NCI-H1105 treated with DMSO at 0.1 percent for 48 hours (cell line): Measurements from ENCODE around the gene CALHM3.

Experiments
- DNase-seq: peaks from one replicate; lab custom pipeline; 2025; lab: John Stamatoyannopoulos, UW

Gene CALHM3

DNA sequence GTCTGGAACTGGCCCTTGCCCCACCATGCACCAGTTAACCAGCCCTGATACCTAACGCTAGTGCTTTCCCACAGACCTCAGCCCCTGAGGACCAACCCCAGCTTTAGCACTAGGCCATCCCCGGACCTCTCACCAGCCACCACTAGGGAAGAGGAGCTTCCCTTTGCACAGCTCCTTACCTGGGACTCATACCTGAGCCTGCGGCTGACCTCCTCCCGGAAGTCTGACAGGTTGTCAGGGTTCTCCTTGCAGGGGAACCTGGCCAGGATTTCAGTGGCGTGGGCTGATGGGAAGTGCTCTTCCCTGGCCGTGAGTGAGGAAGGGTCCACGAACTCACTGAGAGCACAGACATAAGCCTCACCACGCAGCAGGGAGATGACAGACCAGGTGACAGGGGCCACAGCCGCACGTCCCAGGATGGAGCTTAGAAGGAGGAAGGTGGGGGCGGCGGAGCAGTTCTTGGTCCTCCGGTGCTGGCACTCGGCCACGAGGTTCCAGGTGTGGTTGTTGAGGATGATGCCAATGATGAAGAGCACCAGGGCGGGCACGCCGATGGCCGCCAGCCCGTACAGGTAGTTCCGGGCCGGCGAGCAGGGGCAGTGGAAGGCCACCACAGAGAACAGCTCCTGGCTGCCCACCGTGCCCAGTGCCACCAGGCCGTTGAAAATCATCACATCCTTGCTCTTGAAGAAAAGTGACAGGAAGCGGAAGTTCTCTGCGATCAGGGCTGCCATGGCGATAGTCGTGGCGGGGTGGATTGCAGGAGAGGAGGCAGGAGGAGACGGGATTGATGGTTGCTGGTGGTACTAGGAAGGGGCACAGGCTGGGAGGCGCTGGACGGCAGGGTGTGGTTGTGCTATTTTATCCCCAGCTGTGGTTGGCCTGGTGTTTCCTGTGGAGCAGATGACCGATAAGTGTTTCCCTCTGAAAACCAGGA lies 29.6 kb downstream of the CALHM3 start:
- DNase-seq: no peak

GRCh38 chr10:103448746-103449145 lies 30.3 kb downstream of the CALHM3 start:
- DNase-seq: no peak

DNA sequence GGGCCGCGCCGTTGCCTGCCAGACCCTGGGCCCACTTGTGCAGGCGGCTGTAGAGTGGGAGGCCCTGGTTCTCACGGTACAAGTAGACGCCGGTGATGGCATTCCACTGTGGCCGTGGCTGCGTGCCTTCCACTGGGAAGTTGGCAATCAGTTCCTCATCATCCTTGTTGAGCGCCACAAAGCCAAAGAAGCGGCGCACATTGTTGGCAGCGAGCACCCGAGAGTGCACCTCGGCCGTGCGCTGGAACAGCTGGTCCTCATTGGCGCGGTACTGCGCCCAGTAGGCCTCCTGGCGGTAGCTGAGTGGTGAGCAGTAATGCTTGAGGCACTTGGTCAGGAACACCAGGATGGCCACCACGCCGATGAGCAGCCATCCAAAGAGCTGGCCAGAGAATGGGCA lies 31.9 kb downstream of the CALHM3 start:
- no peak for DNase-seq

DNA sequence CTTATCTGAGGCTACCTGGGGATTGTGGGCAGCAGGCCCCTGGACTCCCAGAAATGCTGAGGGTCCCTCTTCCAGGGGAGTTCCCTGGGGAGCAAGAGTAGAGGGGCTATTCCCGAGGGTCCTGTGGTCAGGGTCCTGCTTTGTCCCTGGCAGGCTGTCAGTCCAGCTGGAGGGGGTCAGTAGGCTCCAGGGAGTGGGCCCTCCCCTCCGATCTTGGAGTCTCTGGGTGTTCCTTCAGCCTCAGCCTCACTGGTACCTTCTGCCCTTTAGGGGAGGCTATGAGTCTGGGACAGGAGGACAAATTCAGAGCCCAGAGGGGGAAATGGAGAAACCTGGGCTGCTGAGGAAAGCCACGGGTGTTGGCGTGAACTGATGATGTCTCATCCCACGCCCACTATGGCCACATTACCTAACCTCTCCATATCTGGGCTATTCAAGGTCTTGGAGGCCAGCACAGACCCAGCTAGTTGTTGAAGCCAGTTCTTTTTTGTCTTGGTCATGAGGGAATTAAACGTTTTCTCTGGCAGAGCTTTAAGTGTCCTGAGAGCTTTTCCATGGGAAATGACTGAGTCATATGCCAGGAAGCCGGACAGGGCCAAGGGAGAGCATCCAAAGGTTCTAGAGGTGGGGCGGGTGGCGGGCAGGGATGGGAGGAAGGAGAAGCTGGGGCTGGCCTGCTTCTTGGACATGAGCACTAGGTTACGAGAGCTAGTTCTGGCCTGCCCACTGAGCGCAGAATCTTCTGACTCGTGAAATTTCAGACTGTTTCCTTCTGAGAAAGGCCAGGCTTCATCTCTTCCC lies 33.1 kb downstream of the CALHM3 start:
- no peak for DNase-seq

DNA sequence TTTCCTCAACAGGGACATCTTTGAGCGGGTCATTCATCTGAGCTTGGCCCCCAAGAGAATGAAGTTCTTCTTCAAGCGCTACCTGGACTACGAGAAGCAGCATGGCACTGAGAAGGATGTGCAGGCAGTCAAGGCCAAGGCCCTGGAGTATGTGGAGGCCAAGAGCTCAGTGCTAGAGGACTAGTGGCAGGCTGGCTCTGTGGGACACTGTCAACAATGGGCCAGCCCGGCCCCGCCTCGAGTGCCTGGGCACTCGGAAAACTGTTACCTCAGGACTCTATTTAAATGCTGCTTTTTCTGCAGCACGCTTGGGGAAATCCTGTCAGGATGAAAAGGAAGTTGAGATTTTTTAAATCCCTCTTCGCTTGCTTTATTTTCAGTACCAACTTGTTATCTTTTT lies 33.7 kb downstream of the CALHM3 start:
- no peak for DNase-seq

DNA sequence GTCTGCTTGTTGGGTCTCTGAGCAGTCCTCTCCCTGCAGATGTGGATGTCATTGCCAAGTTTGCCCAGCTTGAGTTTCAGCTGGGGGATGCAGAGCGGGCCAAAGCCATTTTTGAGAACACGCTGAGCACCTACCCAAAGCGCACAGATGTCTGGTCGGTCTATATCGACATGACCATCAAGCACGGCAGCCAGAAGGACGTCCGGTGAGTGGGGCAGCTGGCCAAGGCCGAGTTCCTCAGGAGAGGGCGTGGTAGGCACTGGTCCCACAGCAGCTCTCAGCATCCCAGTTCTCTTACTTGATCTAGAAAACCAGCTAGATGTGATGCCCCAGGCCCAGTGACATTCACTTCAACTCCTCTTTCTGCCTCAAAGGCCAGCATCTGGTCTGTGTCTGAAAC lies 34.6 kb downstream of the CALHM3 start:
- no peak for DNase-seq

DNA sequence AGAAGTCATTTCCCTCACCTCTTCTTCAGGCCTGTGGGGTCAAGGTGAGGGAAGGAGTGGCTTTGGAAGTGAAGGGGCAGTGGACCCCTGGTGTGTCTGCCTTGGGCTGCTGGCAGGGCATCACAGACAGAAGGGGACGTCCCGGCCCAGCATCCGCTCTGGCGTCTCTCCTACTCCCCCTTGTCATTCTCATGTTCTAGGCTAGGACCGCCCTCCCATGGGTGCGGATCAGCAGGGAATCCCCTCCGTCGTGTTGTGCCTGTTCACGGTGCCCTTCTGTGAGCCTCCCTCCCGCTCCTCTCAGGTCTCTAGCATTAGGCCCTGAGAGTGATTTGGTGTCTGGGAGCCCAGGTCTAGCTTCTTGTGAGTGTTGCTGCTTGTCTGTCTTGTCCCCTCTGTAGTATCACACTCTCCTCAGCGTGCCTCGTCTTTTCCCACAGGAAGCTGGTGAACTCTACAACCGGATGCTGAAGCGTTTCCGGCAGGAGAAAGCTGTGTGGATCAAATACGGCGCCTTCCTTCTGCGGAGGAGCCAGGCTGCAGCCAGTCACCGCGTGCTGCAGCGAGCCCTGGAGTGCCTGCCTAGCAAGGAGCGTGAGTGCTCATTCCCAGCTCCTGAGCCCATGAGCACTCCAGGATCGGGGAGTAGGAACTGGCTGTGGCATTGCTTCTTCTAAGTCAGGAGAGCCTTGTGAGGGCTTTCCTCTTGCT lies 35.4 kb downstream of the CALHM3 start:
- DNase-seq: no peak

DNA sequence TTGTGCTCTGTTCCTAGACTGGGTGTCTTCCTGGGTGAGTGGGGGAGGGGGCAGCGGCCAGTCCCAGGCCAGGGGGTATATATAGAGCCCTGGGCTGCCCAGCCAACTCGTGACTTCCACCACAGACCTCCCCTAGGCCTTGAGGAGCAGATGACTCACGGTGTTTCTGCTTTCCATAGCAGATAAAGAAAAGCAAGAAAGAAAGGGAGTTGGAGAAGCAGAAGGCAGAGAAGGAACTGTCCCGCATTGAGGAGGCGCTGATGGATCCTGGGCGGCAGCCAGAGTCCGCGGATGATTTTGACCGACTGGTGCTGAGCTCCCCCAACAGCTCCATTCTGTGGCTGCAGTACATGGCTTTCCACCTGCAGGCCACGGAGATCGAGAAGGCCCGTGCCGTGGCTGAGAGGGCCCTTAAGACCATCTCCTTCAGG lies 37.0 kb downstream of the CALHM3 start:
- DNase-seq: no peak

GRCh38 chr10:103441611-103442010 lies 37.4 kb downstream of the CALHM3 start:
- DNase-seq: no peak

GRCh38 chr10:103441206-103441605 lies 37.8 kb downstream of the CALHM3 start:
- no peak for DNase-seq

DNA sequence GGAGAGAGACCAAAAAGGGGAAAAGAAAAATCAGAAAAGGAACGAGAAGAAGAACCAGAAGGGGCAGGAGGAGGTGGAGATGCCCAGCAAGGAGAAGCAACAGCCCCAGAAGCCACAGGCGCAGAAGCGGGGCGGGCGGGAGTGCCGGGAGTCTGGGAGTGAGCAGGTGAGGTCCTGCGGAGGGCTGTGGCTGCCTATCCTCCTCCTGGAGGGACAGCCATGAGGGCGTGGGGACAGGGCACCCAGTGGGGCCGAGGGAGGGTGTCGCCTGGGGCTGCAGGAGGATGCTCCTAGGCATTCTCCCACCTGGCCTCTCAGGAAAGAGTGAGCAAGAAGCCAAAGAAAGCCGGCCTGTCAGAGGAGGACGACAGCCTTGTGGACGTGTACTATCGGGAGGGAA lies 38.6 kb downstream of the CALHM3 start:
- DNase-seq: no peak

DNA sequence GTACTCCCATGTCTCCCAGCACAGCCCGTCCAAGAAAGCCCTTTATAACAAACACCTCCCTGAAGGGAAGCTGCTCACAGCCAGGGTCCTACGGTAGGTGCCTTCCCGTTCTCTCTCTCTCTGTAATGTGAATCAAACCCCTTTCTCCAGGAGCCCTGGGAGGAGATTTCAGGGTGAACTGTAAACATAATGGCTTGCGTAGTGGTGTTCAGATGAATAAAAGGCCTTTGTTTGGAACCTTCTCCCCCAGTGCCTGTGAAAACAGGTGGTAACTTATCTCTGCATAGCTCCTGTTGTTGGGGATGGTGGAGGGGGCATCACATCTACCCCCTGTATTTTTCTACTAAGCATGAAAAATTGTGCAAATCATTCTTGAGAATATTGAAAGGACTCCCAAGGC lies 39.3 kb downstream of the CALHM3 start:
- no peak for DNase-seq

GRCh38 chr10:103433858-103434257 lies 45.2 kb downstream of the CALHM3 start:
- DNase-seq: no peak

DNA sequence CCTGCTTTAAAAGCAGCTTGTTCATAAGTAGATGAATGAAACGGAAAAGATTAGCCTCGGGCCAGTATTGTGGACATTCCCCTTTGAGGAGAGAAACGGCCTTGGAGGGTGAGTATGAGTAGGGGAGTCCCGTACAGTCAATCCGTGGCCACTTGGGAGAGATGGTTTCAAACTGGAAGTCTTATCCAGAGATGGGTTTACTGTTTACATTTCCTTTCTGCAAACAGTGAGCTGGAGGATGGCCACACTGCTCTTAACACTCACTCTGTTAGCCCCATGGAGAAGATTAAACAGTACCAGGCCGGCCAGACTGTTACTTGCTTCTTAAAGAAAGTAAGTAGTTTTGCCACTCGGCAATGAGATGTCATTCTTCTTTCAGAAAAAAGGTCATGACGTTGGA lies 47.1 kb downstream of the CALHM3 start:
- DNase-seq: no peak

DNA sequence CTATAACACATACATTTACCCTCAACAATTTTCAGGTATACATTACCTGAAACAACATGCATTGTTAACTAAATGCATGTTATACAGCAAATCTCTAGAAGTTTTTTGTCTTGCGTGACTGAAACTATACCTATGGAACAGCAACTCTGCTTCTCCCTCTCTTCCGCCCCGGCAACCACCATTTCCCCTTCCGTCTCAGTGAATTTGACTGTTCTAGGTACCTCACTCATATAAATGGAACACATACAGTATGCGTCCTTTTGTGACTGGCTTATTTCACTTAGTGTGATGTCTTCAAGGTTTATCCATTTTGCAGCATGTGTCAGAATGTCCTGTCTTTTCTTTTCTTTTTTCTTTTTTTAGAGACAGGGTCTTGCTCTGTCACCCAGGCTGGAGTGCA lies 49.4 kb downstream of the CALHM3 start:
- DNase-seq: no peak

DNA sequence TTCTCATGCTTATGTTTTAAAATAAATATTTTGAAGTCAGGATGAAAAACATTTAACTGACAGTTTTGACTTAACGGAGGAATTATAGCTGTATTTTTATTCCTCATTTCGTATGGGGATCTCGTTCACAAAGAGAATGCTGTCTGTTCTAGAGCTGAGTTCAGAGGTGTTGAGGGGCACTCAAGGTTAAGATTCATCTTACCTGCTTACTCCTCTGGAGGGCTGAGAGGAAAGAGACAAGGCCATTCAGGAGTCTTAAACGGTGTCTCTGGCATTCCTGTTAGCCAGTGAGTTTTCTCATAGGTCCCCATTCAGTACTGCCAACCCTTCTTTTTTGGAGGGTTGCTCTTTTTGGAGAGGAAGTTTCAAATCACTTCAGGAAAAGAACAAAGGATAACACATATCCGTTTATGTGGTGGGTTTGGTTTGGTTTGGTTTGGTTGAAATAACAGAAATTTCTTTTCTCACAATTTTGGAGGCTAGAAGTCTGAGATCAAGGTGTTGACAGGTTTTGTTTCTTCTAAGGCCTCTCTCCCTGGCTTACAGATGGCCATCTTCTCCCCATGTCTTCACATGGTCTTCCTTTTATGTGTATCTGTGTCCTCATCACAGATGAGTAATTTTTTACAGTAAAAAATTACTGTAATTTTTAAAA lies 49.9 kb downstream of the CALHM3 start:
- no peak for DNase-seq

- no peak for DNase-seq
Observed at GRCh38 chr10:103427866-103428265, 51.2 kb downstream of the CALHM3 start.

GRCh38 chr10:103423748-103424147 lies 55.3 kb downstream of the CALHM3 start:
- DNase-seq: no peak
